ENCODE measurements around the gene HES6. TPM values are rescaled to one million over a fixed set of nuclear protein-coding genes. Genes with fewer than 3 reads are reported as not detected.

The HES6 gene
- total RNA-seq, 2 donors from 2014 or later: 2.5 to 12.3 TPM

DNA sequence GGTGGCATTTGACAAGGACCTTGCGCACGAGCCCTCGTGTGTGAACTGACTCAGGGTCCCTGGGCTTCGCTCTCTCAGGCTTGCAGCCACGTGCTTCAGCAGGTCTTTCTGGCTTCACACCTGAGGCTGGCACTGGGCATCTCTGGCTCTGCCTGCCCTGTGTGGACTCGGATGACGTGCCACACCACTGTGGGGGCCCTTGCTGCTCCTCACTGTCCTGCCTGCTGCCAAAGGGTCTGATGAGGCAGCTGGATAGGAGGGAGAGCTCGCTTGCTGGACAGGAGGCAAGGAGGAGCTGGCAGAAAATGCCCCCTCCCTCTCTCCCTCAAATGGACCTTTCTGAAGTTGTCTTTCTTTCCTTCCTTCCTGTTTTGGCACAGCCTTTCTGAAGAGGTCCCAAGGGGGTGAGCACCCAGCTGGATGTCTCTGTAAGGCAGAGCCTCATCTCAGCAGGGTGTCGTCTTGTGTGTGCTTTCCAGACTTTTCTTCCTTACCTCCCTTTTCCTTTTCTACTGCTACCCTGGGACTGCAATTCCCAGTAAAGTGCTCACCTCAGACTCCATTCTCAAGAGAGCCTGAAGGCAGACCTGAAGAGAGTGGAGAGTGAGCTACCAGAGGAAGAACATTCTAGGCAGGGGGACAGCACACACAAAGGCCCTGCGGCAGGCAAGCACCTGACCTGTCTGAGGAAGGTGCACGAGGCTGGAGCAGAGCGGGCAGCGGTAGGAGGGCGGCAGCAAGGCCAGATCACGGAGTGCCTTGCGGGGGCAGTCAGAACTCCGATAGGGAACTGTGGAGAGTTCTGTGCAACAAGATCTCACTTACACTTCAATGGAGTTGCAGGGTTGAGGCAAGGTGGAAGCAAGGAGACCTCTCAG is 43.3 kb upstream of the HES6 start:
- no peaks in the 10 kb centered on the region for H3K9me3 ChIP-seq
- TF ChIP-seq, protein P1, sequence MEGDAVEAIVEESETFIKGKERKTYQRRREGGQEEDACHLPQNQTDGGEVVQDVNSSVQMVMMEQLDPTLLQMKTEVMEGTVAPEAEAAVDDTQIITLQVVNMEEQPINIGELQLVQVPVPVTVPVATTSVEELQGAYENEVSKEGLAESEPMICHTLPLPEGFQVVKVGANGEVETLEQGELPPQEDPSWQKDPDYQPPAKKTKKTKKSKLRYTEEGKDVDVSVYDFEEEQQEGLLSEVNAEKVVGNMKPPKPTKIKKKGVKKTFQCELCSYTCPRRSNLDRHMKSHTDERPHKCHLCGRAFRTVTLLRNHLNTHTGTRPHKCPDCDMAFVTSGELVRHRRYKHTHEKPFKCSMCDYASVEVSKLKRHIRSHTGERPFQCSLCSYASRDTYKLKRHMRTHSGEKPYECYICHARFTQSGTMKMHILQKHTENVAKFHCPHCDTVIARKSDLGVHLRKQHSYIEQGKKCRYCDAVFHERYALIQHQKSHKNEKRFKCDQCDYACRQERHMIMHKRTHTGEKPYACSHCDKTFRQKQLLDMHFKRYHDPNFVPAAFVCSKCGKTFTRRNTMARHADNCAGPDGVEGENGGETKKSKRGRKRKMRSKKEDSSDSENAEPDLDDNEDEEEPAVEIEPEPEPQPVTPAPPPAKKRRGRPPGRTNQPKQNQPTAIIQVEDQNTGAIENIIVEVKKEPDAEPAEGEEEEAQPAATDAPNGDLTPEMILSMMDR (IDR thresholded peaks at IDR 0.05): no peak
- DNase-seq (ENCODE audit: low spot score) (no peak), ATAC-seq (ENCODE audit: insufficient number of reproducible peaks, low FRiP score, low read depth) (no peak)
- peaks cover 16 to 63% of the 10 kb centered on the region in 2 donors for H3K4me1 ChIP-seq (ENCODE audit: control insufficient read depth in 1 of 2, low read depth in 2 of 2)
- no peaks in the 10 kb centered on the region for H3K27me3 ChIP-seq (replicated peaks; ENCODE audit: insufficient read depth)
- H3K27ac ChIP-seq: no peak overlapping the region
- H3K36me3 ChIP-seq: no peaks in the 10 kb centered on the region
- H3K4me3 ChIP-seq: no peak overlapping the region

GRCh38 chr2:238281826-238282480 is 42.1 kb upstream of the HES6 start:
- Histone ChIP-seq H3K4me1 (ENCODE audit: control insufficient read depth in 1 of 2, low read depth in 2 of 2) (peaks cover 11 to 53% of the 10 kb centered on the region in 2 donors), H3K27me3 (replicated peaks; ENCODE audit: insufficient read depth) (no peaks in the 10 kb centered on the region), H3K27ac (no peak overlapping the region), H3K4me3 (no peak overlapping the region), H3K9me3 (no peaks in the 10 kb centered on the region), H3K36me3 (peaks cover under 1% of the 10 kb centered on the region)
- DNase-seq (ENCODE audit: low spot score): no peak
- ATAC-seq (ENCODE audit: insufficient number of reproducible peaks, low FRiP score, low read depth): no peak
- TF ChIP-seq, protein P1 (IDR thresholded peaks at IDR 0.05): no peak

DNA sequence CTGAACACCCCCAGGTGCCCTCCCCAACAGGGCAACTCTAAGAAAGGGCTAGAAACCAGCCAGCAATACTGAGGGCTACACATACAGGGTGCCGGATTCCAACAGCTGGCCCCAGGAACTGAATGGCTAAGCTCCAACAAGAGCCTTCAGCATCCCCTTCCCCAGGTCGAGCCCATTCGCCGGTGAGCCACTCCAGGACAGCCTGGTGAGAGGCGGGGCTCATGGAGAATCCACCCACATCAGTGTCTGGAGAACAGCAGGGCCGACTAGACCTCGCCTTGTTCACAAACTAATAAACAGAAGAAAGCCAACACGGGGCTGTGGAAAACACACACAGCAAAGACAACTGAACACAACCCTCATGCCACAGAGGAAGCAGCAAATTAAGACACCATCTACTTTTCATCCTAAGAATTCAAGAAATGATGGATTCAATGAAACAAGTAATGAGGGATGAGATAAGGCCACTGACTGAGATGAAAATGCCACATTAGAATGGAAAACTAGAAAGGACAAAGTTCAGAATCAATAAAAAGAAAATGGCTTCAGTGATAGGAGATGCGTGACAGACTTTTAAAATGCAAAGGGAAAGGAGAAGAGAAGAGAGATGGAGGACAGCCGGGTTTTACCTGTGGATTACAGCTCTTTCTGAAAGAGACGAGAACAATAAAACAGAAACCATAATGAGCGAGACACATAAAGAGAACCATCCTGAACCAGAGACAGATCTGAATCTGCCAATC is 40.4 kb upstream of the HES6 start:
- TF ChIP-seq, protein P1 (IDR thresholded peaks at IDR 0.05): no peak
- Histone ChIP-seq H3K27me3 (replicated peaks; ENCODE audit: insufficient read depth) (no peaks in the 10 kb centered on the region), H3K4me3 (no peak overlapping the region), H3K9me3 (no peaks in the 10 kb centered on the region), H3K27ac (no peak overlapping the region), H3K4me1 (ENCODE audit: control insufficient read depth in 1 of 2, low read depth in 2 of 2) (peaks cover under 1 to 36% of the 10 kb centered on the region in 2 donors), H3K36me3 (peaks cover 16% of the 10 kb centered on the region)
- DNase-seq (ENCODE audit: low spot score): no peak
- no peak for ATAC-seq (ENCODE audit: insufficient number of reproducible peaks, low FRiP score, low read depth)

DNA sequence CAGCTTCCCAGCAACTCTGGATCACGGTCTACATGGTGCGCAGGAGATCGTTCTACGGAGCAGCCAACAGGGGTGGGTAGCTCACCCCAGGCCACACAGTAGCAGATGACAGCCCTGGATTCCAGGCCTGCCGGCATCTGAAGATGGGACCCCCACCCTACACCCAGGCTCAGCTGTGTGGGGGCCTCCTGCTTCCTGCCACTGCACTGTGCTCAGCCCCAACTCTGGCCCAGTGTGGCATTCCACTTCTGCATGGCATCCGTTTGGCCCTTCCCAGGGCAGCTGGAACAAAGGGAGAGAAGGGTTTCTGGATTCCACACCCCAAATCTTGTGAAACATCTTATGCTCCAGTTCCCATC is 39.5 kb upstream of the HES6 start:
- Histone ChIP-seq H3K9me3 (no peaks in the 10 kb centered on the region), H3K27me3 (replicated peaks; ENCODE audit: insufficient read depth) (no peaks in the 10 kb centered on the region), H3K4me1 (ENCODE audit: control insufficient read depth in 1 of 2, low read depth in 2 of 2) (peaks cover 0 to 27% of the 10 kb centered on the region in 2 donors), H3K4me3 (no peak overlapping the region), H3K27ac (no peak overlapping the region), H3K36me3 (peaks cover 22% of the 10 kb centered on the region)
- ATAC-seq (ENCODE audit: insufficient number of reproducible peaks, low FRiP score, low read depth) (no peak), DNase-seq (ENCODE audit: low spot score) (no peak)
- TF ChIP-seq, protein P1 (IDR thresholded peaks at IDR 0.05): no peak
